OCI-LY1 (cell line): ENCODE measurements around the gene ZNF438.

Source experiments
- CTCF ChIP-seq: fragments of 200-600 bp; sonication (generic), shearing (Covaris generic); IDR thresholded peaks from 2 replicates; pipeline ENCODE4 v1.5.1; 2017; ENCODE audit warnings: mild to moderate bottlenecking, antibody characterized with exemption, low read length, moderate library complexity, mixed read lengths
- EZH2 ChIP-seq: fragments of 200-600 bp; sonication (generic), shearing (Covaris generic); IDR thresholded peaks from 2 replicates; pipeline ENCODE4 v1.8.0; 2017; ENCODE audit warnings: borderline replicate concordance, mixed run types, mild to moderate bottlenecking, antibody characterized with exemption, low read length, moderate library complexity, mixed read lengths

- TF ChIP-seq CTCF (no peak), EZH2 (no peak)
These were observed 214.1 kb downstream of the ZNF438 start for GRCh38 chr10:30817541-30817940.
